ENCODE measurements around the gene CDPF1.

GRCh38 chr22:46203601-46203980 lies 46.5 kb downstream of the CDPF1 start:
- TF ChIP-seq EZH2phosphoT487 (IDR thresholded peaks at IDR 0.05) (no peak), CTCF (IDR thresholded peaks at IDR 0.05) (no peak)

Data from neural progenitor cell (in vitro differentiated cells).